Measurements from ENCODE around the gene GALR1.

The GALR1 gene

DNA sequence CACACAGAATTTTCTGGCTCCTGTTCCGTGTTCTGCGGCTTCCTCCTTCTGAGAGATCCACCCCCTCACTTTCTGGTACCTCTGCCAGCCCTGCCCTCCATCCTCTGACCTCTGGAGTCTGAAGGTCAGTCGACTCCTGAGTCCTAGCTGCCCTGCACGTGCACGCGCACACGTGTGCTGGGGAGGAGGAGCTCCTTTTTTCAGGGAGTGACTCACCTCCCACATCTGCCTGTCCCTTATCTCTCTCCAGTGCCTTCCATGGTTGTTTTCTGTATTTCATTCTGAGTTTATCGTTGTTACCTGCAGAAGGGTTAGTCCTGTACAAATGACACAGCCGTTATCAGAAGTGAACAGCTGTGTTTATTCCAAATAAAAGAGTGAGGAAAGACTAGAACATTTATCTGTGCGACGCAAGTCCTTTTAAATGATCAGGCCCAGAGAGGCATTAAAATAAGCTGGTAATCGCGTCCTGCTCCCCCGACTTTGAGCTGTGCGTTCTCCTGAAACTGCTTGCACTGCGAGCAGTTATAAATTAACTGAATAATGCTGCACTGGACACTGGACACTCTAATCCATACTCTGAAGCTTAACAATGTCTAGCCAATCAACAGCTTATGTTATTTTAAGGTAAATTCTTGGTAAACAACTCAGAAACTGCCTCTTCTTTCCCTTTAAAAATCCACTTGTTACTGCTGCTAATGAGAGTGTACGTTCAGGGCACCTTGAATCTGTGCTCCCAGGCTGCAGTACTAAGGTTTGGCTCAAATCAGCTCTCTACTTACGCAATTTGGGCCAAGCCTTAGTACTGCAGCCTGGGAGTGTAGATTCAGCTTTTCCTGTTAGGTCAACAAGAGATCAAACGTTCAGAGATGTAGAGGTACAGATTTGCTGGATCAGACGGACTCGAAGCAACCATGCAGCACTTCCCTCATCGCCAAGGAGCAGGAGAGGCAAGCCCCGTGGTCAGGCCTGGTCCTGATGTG is 72.5 kb downstream of the GALR1 start:
- no peak for DNase-seq

DNA sequence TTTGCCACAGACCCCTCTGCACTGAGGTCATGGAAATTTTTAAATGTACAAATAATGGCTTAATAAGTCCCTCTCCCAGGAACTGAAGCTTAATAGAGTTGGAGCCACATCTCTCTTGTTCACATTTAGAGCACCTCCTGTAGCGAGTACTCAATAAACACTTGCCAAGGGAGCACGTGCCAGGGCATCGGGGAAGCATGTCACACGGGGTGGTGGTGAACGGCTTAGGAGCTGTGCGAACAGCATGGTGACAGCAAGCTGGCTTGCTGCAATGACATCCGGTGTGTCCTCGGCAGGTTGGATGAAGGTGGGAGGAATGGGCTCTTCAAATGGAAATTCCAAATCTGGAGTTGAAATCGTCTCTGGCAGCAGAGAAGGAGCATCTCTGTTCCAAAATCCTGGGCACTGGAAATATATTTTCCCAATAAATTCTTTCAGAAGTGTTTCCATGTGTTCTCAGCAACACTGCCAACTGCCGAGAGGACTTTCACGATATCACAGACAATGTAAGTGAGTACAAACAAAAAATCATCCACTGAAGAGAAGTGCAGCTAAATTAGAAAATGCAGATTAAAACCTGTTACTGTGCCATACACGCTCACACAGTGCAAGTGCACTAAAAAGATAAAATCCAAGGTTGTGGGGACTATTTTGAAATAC is 74.1 kb downstream of the GALR1 start:
- no peak for DNase-seq

All from activated T-cell treated with anti-CD3 and anti-CD28 coated beads for 4 hours (primary cell).